Lung (tissue), 12 donors: ENCODE measurements around the gene NOX4. TPM values are rescaled to one million over a fixed set of nuclear protein-coding genes. Genes with fewer than 3 reads are reported as not detected.

Experiments used
- ATAC-seq: fragments of 200-7000 bp; cut with Tn5 transposase; one replicate; pipeline ENCODE4 v1.9.1; 2020; ENCODE audit warnings: moderate number of reproducible peaks; ENCODE audit not compliant: insufficient read depth, low FRiP score
- DNase-seq, 3 donors: peaks; one replicate each; pipeline ENCODE4 v3.0.0-alpha.2; 2013 to 2017
- H3K27ac ChIP-seq, 2 donors: one replicate each; pipeline ENCODE4 v1.5.1; 2013; ENCODE audit warnings: mild to moderate bottlenecking in 2 of 2, moderate library complexity in 2 of 2, control low read depth in 1 of 2, inconsistent platforms in 1 of 2, low read depth in 1 of 2, low read length in 1 of 2
- H3K27me3 ChIP-seq, 3 donors: one replicate each; pipeline ENCODE4 v1.5.1; 2013; ENCODE audit warnings: low read length in 2 of 3; ENCODE audit not compliant: control insufficient read depth in 3 of 3, insufficient read depth in 3 of 3
- H3K36me3 ChIP-seq, 4 donors: one replicate each; pipeline ENCODE4 v1.5.1; 2013; ENCODE audit warnings: low read length in 4 of 4, mild to moderate bottlenecking in 1 of 4, moderate library complexity in 1 of 4; ENCODE audit not compliant: control insufficient read depth in 4 of 4, insufficient read depth in 4 of 4
- H3K4me1 ChIP-seq, 5 donors: one replicate each; pipeline ENCODE4 v1.5.1; 2013; ENCODE audit warnings: low read length in 5 of 5, mild to moderate bottlenecking in 2 of 5, moderate library complexity in 1 of 5; ENCODE audit not compliant: control insufficient read depth in 5 of 5, insufficient read depth in 5 of 5
- H3K4me3 ChIP-seq: one replicate; pipeline ENCODE4 v1.5.1; 2013; ENCODE audit warnings: mild to moderate bottlenecking, control low read depth, moderate library complexity
- H3K9ac ChIP-seq, 2 donors: one replicate each; pipeline ENCODE4 v1.5.1; 2013; ENCODE audit warnings: low read length in 2 of 2, control low read depth in 1 of 2; ENCODE audit not compliant: insufficient read depth in 1 of 2
- H3K9me3 ChIP-seq, 4 donors: one replicate each; pipeline ENCODE4 v1.5.1; 2013; ENCODE audit warnings: low read length in 3 of 4, mild to moderate bottlenecking in 1 of 4, moderate library complexity in 1 of 4; ENCODE audit not compliant: control insufficient read depth in 4 of 4, insufficient read depth in 3 of 4
- WGBS, 2 donors: extraction: QIAGEN DNeasy Blood & Tissue Kit; methylation state at CpG; one replicate each; pipeline ENCODE4 v1.1.7; 2013; 5-methylcytosine and 5-hydroxymethylcytosine counted together
- polyA plus RNA-seq, 2 donors: library from polyadenylated mRNA; stranded (reverse); fragments of 200-250 nt; gene quantifications; one replicate each; pipeline ENCODE4 v1.2.1, GENCODE V29; 2013
- total RNA-seq, 2 donors: library from RNA; depleted of rRNA in 1 of 2; stranded (reverse); fragments of >200 nt in 1 of 2; gene quantifications; one replicate each; pipeline ENCODE4 v1.2.1, GENCODE V29; 2014 to 2021
- TF ChIP-seq, protein P1 (sequence below): IDR thresholded peaks from 2 replicates; pipeline ENCODE4 v1.5.1; 2012; ENCODE audit warnings: mild to moderate bottlenecking; ENCODE audit errors: control extremely low read depth, extremely low read depth
- donor health status: control.
- donor health status: control.
- donor health status: Bipolar disorder and iron deficiency.
- donor health status: healthy.
- donor health status: DM: yes; HTN: yes; CAD: no.

NOX4 gene
- total and polyA plus RNA-seq, 4 donors: 0.46 to 2.3 (median 1.2) TPM

DNA sequence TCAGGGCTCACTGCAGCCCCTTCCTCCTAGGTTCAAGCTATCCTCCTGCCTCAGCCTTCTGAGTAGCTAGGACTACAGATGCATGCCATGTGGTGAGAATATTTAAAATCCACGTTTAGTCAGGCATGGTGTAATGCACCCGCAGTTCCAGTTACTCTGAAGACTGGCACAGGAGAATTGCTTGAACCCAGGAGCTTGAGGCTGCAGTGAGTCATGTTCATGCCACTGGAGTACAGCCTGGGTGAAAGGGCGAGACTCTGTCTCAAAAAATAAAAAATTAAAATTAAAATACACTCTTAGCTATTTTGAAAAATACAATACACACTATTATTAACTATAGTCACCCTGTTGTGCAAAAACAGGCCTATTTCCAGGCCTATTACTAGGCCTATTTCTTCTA, 38.4 kb downstream of the NOX4 start:
- 75 to 83% methylated on average over 3 of the region's 3 CpGs for WGBS, 2 donors
- Histone ChIP-seq H3K9me3 (peaks cover 0 to 5% (median 0%) of the 10 kb centered on the region in 4 donors), H3K4me3 (no peak overlapping the region), H3K4me1 (no peaks in the 10 kb centered on the region), H3K9ac (no peak overlapping the region), H3K27me3 (no peaks in the 10 kb centered on the region), H3K36me3 (no peaks in the 10 kb centered on the region), H3K27ac (no peak overlapping the region)
- TF ChIP-seq, protein P1, sequence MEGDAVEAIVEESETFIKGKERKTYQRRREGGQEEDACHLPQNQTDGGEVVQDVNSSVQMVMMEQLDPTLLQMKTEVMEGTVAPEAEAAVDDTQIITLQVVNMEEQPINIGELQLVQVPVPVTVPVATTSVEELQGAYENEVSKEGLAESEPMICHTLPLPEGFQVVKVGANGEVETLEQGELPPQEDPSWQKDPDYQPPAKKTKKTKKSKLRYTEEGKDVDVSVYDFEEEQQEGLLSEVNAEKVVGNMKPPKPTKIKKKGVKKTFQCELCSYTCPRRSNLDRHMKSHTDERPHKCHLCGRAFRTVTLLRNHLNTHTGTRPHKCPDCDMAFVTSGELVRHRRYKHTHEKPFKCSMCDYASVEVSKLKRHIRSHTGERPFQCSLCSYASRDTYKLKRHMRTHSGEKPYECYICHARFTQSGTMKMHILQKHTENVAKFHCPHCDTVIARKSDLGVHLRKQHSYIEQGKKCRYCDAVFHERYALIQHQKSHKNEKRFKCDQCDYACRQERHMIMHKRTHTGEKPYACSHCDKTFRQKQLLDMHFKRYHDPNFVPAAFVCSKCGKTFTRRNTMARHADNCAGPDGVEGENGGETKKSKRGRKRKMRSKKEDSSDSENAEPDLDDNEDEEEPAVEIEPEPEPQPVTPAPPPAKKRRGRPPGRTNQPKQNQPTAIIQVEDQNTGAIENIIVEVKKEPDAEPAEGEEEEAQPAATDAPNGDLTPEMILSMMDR: no peak
- ATAC-seq: no peak
- no peak for DNase-seq

DNA sequence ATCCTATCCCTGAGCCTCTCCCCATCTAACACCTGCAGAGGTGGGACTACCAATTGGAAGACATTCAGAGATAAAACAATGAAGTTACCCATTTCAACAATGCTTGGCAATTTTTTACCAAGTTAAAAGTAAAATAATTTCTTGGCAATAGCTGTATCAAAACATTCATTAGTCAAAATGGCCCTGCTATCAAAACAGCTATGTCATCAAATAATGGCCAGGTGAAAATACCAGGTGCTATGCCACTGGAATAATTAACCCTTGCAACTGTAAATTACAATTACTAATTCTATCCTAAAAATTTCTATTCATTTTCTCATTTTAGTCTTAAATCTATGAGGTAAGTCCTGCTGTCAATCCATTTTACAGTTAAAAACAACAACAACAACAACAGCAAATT, 43.3 kb downstream of the NOX4 start:
- Histone ChIP-seq H3K4me3 (no peak overlapping the region), H3K9me3 (peaks cover 0 to 1% (median 0%) of the 10 kb centered on the region in 4 donors), H3K27ac (no peak overlapping the region), H3K27me3 (no peaks in the 10 kb centered on the region), H3K36me3 (no peaks in the 10 kb centered on the region), H3K9ac (no peak overlapping the region), H3K4me1 (no peaks in the 10 kb centered on the region)
- no peak for ATAC-seq
- TF ChIP-seq, protein P1: no peak
- no peak for DNase-seq

DNA sequence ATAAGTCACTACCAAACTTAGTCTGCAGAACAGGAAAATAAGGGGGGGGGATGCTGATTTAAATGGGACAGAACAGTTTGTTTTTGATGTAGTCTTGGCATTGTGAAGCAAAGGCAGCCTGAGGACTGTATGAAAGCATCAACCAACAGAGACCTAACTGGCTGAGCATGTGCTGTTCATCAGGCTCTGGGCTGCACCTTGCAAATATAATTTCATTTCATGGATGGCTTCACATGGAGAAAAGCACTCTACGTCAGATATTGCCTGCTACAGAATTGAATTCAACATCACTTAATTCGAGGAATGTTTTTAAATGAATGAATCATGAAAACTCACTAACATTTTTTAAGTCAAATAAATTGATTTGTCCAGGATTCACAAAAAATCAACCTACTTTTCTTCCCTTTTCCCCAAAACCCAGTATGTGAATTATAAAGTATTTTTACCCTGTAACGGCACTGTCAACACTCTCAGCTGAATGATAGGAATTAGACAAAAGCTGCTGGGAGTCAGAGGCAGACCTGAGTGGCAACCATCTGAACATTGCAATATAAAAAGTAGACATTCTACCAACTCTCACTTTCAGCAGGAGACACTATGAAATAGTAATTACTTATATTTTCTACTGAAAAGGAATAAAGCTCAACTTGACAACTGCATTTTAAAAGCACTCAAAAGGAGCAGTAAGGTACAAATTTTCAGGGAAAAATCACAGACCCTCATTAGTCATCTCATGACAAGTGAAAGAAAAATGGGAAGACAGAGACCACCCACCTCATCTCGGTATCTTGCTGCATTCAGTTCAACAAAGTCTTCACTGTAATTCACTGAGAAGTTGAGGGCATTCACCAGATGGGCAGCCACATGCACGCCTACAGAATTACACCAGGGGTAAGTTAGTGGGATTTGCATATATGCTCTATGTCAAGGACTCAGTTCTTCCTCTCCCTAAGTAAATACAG, 47.5 kb downstream of the NOX4 start:
- ATAC-seq: no peak
- Histone ChIP-seq H3K9me3 (peaks cover 0 to 1% (median 0%) of the 10 kb centered on the region in 4 donors), H3K4me1 (no peaks in the 10 kb centered on the region), H3K27ac (no peak overlapping the region), H3K36me3 (no peaks in the 10 kb centered on the region), H3K27me3 (no peaks in the 10 kb centered on the region), H3K9ac (no peak overlapping the region), H3K4me3 (no peak overlapping the region)
- no peak for DNase-seq
- TF ChIP-seq, protein P1: no peak
- 81 to 82% methylated on average over 5 of the region's 5 CpGs for WGBS, 2 donors
